Stimulated activated naive CD4-positive, alpha-beta T cell treated with Interleukin-2 at 50 U/mL for 16 hours (primary cell): ENCODE data around the gene MN1.

Source experiments
- DNase-seq: peaks from one replicate; lab custom pipeline; 2025; lab: John Stamatoyannopoulos, UW

MN1 gene

DNA sequence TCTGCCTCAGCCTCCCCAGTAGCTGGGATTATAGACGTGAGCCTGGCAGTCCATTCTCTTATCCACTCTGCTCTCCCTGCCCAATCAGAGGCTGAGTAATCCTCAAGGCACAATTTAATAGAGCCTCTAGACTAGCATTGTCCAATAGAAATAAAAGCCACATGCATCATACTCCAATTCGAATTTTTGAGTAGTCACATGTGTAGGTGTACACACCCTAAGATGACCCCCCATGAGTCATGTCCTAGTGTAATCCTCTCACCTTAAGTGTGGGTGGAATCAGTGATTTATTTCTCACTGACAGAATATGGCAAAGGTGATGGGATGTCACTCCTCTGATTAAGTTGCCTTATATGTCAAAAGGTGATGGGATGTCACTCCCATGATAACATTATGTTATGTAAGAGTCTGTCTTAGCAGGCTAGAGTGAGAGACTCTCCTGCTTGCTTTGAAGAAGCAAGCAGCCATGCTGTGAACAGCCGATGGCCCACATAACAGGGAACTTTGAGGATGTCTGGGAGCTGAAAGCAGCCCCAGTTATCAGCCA lies 61.3 kb downstream of the MN1 start:
- DNase-seq = no peak

DNA sequence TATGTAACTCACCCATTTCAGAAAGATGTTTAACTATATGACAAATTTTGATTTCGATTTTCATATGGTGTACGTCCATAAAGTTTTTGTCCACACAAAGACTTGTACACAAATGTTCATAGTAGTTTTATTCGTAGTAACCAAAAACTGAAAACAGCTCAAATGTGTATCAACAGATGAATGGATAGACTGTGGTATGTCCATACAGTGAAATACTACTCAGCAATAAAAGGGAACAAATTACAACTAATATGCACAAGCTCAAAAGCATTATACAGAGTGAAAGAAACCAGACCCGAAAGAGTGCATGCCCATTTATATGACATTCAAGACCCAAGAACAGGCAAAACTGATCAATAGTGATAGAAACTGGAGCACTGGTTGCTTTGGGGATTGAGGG lies 64.0 kb downstream of the MN1 start:
- DNase-seq = no peak

DNA sequence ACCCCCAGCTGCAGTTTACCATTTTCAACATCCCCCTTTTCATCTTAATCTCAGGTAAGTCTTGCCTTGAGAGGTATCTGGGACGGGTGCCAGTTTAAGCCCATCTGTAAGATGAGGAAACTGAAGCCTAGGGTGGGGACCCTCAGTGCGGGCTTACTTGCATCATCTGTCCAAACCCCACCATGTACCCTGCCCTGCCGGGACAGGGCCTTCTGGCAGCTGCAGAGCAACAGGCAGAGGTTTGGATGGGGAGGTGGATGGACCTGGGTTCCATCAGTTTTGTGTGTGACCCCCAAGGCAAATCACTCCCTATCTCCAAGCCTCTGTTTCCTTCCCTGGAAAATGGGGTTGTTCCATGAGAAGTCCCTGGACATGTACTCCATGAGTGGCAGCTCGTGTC lies 67.5 kb downstream of the MN1 start:
- DNase-seq = no peak

DNA sequence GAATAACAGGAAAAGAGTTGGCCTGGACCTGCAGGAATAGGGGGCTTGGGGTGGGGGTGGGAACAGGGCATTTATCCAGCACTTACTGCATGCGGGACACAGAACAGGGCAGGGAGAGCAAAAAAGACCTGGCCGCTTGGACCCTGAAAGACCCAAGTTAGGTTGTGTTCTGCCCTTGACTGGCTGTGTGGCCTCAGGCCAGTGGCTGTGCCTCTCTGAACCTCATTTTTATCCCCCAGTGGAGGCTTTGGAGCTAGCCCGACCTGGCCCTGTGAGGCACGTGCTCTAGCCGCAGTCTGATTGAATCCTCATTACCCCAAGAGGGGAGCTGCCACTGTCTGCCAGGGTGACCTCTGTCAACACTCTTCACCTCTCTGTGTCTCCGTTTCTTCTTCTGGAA lies 68.7 kb downstream of the MN1 start:
- DNase-seq = no peak

DNA sequence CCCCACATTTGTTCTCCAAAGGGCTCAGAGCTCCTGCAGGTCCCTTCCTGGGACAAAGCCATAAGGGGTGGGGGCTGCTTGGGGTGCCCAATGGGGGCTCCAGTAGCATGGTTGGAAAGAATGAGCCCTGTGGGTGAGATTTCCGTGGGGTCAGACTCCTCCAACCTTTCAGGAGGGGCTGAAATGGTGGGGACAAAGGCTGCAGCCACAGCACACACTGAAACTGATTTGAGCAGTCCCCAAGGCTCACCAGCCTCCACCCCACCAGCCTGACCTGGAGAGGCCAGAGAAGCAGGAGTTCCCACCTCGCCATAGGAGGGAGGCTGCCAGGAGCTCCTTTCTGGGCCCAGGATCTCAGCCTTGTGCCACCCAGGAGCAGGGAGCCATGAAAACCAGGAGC lies 69.2 kb downstream of the MN1 start:
- no peak for DNase-seq

DNA sequence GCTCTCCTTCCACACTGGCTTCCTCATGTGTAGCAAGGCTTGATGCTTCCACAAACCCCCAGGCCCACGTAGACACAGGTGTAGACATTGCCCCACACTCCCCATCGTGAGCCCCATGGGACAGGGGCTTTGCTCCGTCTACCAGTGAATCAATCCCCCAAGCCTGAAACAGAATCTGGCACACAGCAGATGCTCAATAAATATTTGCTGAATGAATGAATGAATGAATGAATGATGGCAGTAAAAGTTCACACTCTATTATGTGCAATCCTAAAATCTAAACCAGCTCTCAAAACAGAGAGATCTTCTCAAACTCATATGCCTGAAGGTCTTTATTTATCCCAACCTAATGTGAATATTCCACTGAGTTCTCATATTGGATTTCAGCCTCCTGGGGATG lies 69.9 kb downstream of the MN1 start:
- no peak for DNase-seq

DNA sequence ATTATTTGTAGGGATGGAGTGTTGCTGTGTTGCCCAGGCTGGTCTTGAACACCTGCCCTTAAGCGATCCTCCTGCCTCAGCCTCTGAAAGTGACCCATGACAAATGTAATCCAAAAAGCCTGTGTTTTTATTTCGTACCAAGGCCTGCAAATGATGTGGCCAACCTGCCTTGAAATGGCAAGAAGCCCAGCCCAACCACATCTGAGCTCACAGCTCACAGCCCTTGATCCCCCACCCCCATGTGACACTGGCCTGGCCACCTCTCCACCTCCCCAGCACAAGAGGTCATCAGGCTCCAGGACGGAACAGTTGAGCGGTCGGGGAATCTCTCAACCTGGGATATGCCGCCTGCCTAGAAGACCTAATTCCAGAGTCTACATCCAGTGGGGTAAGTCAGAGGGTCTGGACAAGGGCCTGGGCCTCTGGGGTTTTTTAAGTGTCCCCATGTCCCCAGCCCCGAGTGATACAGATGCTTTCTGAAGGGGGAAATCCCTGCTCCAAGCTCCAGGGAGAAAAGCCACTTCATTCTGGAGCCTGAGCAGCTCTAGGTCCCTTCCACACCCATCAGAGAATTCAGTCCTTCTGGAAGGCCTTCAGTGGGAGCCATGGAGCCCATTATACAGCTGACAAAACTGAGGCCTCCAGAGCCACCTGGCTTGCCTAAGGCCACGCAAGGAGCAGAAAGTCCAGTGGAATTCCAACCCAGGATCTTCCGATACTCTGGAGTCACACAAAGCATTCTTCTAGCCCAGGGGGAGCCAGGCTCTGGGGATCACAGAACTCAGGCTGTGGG lies 70.7 kb downstream of the MN1 start:
- no peak for DNase-seq

- no peak for DNase-seq
Observed at GRCh38 chr22:27729246-27729645, 72.3 kb downstream of the MN1 start.

- no peak for DNase-seq
Observed at GRCh38 chr22:27727673-27728451, 73.7 kb downstream of the MN1 start.

DNA sequence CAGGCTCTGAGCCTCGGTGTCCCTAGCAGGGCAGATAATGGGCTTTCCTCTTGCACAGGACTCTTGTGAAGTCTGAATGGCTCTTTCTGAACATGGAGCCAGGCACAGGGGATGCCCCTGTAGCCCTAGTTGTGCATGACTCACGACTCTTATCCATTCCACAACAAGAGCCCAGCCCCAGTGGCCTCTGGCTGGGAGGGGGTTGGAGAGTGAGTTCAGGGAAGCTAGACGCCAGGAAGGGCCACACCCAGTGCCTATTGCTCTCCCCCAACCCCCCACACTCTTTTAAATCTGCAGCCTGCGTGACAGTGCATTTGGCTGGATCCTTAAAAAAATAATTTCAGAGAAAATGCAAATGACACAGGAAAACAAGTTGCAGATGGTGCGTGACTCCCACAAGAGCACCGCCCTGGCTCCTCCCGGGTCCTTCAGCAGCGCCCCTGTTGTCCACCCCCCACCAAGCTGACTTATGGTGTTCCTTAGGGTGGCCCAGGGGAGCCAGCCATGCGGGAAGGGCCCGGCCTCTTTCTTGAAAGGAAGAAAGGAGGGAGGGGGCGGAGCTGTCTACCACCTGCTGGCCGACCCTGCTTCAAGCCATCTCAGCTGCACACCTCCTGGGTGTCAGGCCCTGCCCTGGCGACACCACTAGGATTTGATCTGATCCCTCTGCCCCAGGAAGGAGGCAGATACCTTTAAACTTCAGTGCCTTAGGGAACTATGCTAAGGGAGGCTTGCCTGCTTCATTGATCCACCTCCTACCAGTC lies 74.7 kb downstream of the MN1 start:
- no peak for DNase-seq

DNA sequence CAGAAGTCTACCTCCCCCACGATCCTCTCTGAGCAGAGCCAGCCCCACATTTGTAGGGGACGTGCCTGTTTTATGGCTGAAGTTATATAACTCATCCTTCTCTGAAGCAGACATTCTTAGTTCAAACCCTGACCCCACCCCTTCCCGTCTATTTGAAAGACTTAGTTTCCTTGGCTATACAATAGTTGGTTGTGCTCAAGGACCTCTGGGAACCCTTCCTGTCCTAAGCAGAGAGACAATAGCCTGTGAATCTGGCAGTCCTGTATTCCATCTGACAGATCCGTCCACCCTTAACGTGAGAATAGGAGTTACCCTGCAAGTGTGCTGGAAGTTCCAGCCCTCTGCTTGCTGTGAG lies 75.2 kb downstream of the MN1 start:
- DNase-seq = no peak

DNA sequence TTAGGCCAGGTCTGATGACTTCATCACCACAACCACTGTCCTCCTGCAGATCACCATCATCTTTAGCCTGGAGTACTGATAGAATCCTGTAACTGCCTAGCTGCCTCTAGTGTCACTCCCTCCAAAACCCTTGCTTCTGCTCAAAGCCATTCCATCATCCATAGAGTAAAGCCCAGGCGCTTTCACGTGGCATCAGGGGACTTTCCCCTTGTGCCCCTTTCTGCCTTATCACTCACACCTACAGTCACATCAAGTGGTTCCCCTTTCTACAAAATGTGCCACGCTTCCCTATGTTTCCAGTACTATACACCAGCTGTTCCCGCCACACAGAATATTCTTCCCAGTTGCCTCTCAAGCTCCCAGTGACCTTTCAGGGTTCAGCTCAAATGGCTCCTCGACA lies 75.9 kb downstream of the MN1 start:
- no peak for DNase-seq

DNA sequence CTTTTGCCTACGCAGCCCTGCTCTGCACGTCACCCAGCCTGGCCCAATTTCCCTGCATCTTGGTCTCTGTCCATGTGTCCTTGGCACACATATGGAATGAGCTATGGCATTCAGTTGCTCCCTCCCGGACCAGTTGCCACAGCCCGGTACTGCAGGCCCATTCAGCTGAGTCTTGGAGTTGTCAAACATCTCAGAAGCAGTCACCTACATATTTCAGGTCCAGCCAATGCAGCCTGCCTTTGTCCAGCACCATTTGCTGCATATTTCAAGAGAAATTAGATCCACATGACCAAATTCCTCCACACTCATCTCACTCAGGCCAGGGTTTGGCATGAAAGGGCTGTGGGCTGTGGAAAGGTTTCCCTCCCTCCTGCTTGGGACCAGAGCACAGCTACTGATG lies 76.8 kb downstream of the MN1 start:
- DNase-seq = no peak

DNA sequence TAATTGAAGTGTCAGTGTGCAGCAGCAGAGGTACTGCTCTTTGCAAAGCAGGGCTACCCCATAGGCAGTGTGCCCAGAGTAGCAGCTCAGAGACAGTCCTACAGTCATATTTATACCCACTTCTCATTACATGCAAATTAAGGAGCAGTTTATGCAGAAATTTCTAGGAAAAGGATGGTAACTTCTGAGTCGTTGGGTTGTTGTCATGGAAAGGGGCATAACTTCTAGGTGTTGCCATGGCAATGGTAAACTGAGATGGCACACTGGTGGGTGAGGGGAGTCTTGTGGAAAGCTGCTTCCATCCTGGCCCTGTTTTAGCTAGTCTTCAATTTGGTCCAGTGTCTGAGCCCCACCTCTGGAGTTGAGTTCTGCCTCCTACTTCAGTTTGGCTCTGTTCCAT lies 77.4 kb downstream of the MN1 start:
- no peak for DNase-seq

GRCh38 chr22:27723708-27724107 lies 77.8 kb downstream of the MN1 start:
- DNase-seq = no peak

DNA sequence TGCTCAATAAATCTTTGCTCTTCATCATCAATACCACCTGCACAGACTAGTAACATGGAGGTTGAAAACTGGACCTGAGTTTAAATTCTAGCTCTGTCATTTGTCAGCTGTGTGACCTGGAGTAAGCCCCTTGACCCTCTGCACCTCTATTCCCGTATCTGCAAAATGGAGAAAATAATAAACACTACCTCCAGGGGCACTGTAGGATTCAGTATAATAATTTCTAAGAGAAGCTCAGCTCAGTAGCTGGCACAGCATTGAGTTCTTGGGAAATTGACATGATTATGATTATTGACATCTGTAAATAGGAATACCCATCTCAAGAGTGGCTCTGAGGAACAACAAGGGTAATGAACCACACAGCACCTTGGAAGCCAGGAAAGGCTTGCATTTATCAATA lies 78.4 kb downstream of the MN1 start:
- no peak for DNase-seq

DNA sequence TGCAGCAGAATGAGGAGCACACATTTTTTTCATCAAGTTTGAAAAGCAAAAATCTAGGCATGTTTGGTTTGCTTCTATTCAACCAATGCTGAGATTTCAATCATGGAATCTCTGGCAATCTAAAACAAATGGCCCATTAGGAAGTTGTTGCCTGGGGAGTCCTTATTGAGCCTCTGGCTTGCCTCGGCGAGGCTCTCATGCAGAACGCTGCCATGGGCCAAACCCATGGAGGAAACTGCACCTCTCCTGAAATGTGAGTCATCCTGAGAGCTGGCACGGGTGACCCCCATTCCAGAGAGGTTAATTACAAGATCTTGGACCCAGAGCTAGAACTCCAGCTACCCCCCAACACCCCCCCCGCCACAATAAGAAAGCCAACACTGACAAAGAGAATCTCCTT lies 80.7 kb downstream of the MN1 start:
- no peak for DNase-seq

- DNase-seq = no peak
Observed at GRCh38 chr22:27719535-27720227, 81.9 kb downstream of the MN1 start.

- DNase-seq = no peak
Observed at GRCh38 chr22:27719036-27719347, 82.6 kb downstream of the MN1 start.

DNA sequence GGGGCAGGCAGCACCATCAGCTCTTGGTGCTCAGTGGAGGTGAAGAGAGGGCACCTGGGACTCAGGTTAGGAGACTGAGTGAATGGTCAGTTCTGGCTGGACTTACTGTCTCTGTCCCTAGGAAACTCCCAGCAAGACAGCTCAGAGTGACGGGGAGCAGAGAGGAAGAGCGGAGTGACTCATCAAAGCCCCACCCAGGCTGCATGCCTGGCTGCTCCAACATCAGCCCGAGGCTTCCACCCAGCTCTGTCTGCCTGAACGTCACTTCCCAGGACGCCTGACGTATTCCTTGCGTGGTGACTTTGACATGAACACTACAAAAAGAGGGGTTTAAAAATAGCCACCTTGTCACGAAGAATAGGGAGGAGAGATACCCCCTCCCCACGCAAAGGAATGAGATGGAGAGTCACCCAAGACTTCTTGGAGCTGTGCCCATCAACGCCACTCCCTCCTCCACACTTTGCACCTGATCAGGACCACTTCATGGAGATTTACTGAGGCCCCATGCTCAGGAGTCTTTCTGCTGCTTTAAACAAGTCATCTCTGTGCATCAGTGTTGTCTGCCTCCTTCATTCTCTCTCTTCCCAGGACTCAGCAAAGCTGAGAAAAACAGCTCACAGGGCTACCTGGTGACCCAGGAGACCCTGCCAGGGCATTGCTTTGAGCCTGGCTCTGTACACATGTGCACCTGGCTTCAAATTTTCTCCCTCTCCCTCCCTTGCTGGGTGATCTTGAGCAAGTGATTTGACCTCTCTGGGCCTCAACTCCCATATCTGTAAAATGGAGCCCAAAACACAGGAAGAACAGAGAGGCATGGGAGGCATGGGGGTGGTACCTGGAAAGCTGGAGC lies 83.1 kb downstream of the MN1 start:
- DNase-seq = no peak

GRCh38 chr22:27717094-27717493 lies 84.5 kb downstream of the MN1 start:
- DNase-seq = no peak
